Hematopoietic multipotent progenitor cell treated with erythropoietin and hydrocortisone succinate and interleukin-3 and kit ligand, for 17 days (in vitro differentiated cells): ENCODE measurements around the gene MAML1.

Experiments used
- DNase-seq: peaks from one replicate; pipeline ENCODE4 v3.0.0-alpha.2; 2015; ENCODE audit warnings: low spot score

Gene MAML1

GRCh38 chr5:179804555-179804947 lies 71.9 kb downstream of the MAML1 start:
- DNase-seq, result no peak

GRCh38 chr5:179805070-179805528 lies 72.5 kb downstream of the MAML1 start:
- peak; percentile 38 for DNase-seq

DNA sequence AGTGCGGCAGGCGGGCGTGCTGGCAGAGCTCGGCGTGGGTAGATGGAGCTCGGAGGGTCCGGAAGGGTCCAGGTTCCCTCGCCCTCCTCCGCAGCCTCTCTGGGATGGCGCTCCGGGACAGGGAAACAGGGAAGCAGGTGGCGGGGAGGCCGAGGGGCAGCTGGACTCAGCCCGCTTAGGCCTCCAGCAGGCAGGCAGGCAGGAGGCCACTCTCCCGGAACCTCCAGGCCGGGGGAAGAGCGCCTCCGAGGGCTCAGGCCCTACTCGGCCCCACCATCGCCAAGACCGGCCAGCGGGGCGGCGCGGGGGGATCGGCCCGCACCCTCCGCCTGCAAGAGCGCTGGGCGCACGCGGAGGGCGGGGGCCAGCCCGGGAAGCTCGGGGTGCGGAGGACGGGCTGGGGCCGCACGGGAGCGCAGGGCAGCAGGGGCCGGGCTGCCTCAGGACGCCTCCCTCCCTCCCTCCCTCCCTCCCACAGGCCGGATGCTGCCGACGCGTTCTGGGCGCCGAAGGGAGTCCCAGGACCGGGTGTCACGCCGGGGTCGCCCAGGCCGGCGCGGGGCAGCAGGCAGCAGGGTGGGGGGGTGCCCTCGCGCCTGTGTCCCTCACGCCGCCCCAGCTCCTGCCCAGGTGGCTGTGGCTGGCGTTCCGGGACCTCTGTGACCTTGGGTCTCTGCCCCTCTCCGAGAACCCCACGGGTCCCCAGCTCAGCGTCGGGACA lies 73.1 kb downstream of the MAML1 start:
- DNase-seq, result peak; percentile 47

GRCh38 chr5:179806250-179807048 lies 73.8 kb downstream of the MAML1 start, which contains the start of gene MGAT4B:
TSS of gene MGAT4B (minus strand) at chr5:179806866. CDS start at chr5:179806583, 283 bp downstream.
- DNase-seq, result peak; percentile 80

- DNase-seq, result no peak
Measured at GRCh38 chr5:179812135-179812825, 79.7 kb downstream of the MAML1 start.

- DNase-seq, result no peak
Measured at GRCh38 chr5:179812997-179813607, 80.5 kb downstream of the MAML1 start.

GRCh38 chr5:179814090-179814489 lies 81.5 kb downstream of the MAML1 start:
- DNase-seq, result no peak

DNA sequence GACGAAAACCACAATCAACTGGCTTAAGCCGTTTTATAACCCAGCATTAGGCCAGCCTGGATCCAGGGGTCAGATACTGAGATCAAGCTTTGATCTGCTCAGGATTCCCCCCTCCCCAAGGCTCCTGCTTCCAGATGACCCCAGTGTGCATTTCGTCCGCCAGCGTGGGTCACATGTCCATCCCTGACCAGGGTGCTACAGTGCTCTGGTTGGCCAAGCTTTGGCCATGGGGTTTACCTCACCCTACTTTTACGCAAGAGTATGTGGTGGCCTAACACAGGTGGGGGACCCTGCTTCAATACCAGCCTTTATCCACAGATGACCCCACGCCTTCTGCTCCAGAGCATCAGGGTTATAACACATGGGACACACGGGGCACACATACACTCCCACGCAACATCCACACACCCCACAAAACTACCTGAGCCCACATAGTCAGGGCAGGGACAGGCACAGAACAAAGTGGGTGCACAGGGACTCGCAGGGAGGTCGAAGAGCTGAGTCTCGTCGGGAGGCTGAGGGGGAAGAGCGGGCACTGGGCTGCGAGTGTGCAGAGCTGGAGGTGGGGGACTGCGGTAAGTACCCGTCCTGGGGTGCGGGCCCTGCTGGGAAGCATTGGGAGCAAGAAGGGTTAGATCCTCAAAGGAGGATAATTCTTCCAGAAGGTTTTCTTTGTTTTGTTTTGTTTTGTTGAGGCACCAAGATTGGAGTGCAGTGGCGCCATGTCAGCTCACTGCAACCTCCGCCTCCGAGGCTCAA lies 83.0 kb downstream of the MAML1 start:
- no peak for DNase-seq

- no peak for DNase-seq
Measured at GRCh38 chr5:179816401-179816795, 83.8 kb downstream of the MAML1 start.

- DNase-seq, result peak; percentile 23
Measured at GRCh38 chr5:179816796-179817469, 84.3 kb downstream of the MAML1 start.

DNA sequence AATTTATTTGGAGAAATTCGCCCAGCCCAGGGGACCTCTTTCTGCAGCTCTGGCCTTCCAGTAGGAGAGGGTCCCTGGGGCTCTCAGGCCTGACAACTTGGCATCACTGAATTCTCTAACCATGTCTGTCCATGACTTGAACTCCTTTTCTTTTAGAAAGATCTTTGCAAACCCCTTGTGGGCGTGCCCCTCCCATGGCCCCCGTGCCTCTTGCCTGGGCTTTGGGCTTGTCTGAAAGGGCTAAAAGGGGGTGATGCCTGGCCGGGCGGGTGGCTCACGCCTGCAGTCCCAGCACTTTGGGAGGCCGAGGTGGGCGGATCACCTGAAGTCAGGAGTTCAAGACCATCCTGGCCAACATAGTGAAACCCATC lies 84.8 kb downstream of the MAML1 start:
- DNase-seq, result no peak

- DNase-seq, result peak; percentile 27
Measured at GRCh38 chr5:179817890-179818745, 85.5 kb downstream of the MAML1 start.

DNA sequence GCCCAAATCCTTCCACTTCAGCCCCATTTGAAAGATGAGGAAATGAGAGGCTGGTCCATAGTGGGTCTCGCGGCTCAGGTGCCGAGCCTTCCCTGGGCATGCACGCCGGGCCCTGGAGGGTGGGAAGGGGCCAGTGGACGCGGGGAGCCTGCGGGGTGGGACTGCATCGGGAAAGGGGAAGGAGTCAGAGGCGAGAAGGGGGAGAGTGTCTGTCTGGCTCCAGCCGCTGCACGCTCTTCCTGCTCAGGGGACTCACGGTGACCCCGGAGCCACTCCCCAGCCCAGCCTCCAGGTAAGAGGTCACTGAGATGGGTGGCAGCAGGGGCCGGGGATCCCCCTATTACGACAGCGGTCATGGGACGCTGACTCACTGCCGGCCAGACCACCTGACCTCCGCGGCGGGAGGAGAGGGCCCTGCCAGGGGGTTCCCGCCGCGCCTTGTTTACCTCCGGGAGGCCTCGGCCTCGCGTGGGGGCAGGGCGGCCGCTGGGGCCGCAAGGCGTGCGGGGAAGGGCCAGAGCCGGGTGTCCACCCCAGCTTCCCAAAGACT lies 86.2 kb downstream of the MAML1 start:
- peak; percentile 82 for DNase-seq

GRCh38 chr5:179819296-179820126 lies 86.9 kb downstream of the MAML1 start:
- DNase-seq, result peak; percentile 70

DNA sequence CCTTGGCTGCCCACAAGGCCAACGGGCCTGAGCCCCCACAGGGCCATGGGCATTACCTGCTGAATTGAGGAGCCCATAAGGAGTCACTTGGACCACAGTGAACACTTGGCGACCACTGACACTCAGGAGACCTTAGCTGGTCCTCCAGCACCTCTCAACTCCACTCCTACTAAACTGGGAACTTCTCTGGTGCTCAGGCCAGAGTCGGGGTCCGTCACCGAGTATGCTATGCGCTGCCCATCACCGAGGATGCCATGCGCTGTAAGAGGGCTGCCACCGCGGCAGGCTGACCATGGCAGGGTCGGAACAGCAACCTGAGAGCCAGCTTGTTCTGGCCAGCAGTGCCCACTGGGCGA lies 87.5 kb downstream of the MAML1 start:
- no peak for DNase-seq

- peak; percentile 87 for DNase-seq
Measured at GRCh38 chr5:179820483-179821297, 88.1 kb downstream of the MAML1 start, which contains the start of gene SQSTM1. TSS of gene SQSTM1 (plus strand) at chr5:179820905. CDS start at chr5:179820937, 32 bp downstream.

- DNase-seq, result peak; percentile 95
Measured at GRCh38 chr5:179821298-179822058, 88.9 kb downstream of the MAML1 start.
